H1 (cell line): Measurements from ENCODE around the gene CRTC1. TPM values are rescaled to one million over a fixed set of nuclear protein-coding genes. Genes with fewer than 3 reads are reported as not detected.

Source experiments
- BACH1 ChIP-seq: IDR thresholded peaks from 2 replicates; pipeline ENCODE4 v1.6.1; 2012; ENCODE audit warnings: low read length, improper control_type of control experiment
- EGR1 ChIP-seq: IDR thresholded peaks from 2 replicates; pipeline ENCODE4 v1.6.1; 2011; ENCODE audit warnings: low read depth, low read length, borderline replicate concordance
- EZH2 ChIP-seq: fragments of 200-600 bp; sonication (generic); IDR thresholded peaks from 2 replicates; pipeline ENCODE4 v1.7.1; 2012; ENCODE audit warnings: low read depth, mild to moderate bottlenecking, moderate library complexity, low read length, inconsistent platforms; ENCODE audit not compliant: severe bottlenecking
- JUND ChIP-seq: IDR thresholded peaks from 2 replicates; pipeline ENCODE4 v1.6.1; 2011; ENCODE audit warnings: mild to moderate bottlenecking, improper control_type of control experiment, low read length
- KDM5A ChIP-seq: fragments of 200-600 bp; IDR thresholded peaks from 2 replicates; pipeline ENCODE4 v1.7.1; 2012; ENCODE audit warnings: mild to moderate bottlenecking, low read length, inconsistent platforms, mixed read lengths
- NANOG ChIP-seq: IDR thresholded peaks from 2 replicates; pipeline ENCODE4 v1.6.1; 2011; ENCODE audit warnings: low read length, low read depth, mild to moderate bottlenecking, inconsistent platforms; ENCODE audit not compliant: insufficient read depth, poor library complexity, severe bottlenecking
- RBBP5 ChIP-seq: IDR thresholded peaks from 2 replicates; pipeline ENCODE4 v1.7.1; 2012; ENCODE audit warnings: low read depth, mild to moderate bottlenecking, inconsistent platforms, low read length, moderate library complexity, borderline replicate concordance
- SIX5 ChIP-seq: IDR thresholded peaks from 2 replicates; pipeline ENCODE4 v1.6.1; 2011; ENCODE audit warnings: mild to moderate bottlenecking, low read depth, low read length
- TBP ChIP-seq: IDR thresholded peaks from 2 replicates; pipeline ENCODE4 v1.6.1; 2011; ENCODE audit warnings: low read depth, low read length, improper control_type of control experiment
- ZNF274 ChIP-seq: IDR thresholded peaks from 2 replicates; pipeline ENCODE4 v1.7.0; 2012; ENCODE audit warnings: low read length, borderline replicate concordance; ENCODE audit errors: extremely low read depth
- polyA plus RNA-seq, 7 experiments: library from polyadenylated mRNA; depleted of rRNA in 3 of 7; stranded (reverse) in 5 of 7; unstranded in 2 of 7; fragments of >200 nt in 5 of 7; fragments of 200-250 nt in 2 of 7; gene quantifications; 1 replicate in 5 of 7; 2 replicates in 1 of 7; 4 replicates in 1 of 7; pipeline versions ENCODE4 v1.2.1 to v1.2.3, GENCODE V29; 2011 to 2013; ENCODE audit warnings: missing spikeins in 2 of 7, mixed read lengths in 2 of 7
- total RNA-seq: library from RNA; stranded (reverse); fragmentation: NEBNext Ultra II Directional; extraction: Animal tissue kit (Norgen Biotek cat#: 25700); gene quantifications from 2 replicates; pipeline ENCODE4 v1.2.1, GENCODE V29; 2021
- TF ChIP-seq, protein P1 (sequence below): fragments of 300-600 bp; sonication (generic); IDR thresholded peaks from 2 replicates; pipeline ENCODE4 v1.7.1; 2012; ENCODE audit warnings: low read length, moderate library complexity, mild to moderate bottlenecking, inconsistent platforms; ENCODE audit not compliant: insufficient replicate concordance

Gene CRTC1
- total and polyA plus RNA-seq, 2 of the 8 experiments (the other 6 are each of a cell fraction or from before 2014, with no cell fraction given): 2.9 to 8.5 TPM

- TF ChIP-seq, protein P1, sequence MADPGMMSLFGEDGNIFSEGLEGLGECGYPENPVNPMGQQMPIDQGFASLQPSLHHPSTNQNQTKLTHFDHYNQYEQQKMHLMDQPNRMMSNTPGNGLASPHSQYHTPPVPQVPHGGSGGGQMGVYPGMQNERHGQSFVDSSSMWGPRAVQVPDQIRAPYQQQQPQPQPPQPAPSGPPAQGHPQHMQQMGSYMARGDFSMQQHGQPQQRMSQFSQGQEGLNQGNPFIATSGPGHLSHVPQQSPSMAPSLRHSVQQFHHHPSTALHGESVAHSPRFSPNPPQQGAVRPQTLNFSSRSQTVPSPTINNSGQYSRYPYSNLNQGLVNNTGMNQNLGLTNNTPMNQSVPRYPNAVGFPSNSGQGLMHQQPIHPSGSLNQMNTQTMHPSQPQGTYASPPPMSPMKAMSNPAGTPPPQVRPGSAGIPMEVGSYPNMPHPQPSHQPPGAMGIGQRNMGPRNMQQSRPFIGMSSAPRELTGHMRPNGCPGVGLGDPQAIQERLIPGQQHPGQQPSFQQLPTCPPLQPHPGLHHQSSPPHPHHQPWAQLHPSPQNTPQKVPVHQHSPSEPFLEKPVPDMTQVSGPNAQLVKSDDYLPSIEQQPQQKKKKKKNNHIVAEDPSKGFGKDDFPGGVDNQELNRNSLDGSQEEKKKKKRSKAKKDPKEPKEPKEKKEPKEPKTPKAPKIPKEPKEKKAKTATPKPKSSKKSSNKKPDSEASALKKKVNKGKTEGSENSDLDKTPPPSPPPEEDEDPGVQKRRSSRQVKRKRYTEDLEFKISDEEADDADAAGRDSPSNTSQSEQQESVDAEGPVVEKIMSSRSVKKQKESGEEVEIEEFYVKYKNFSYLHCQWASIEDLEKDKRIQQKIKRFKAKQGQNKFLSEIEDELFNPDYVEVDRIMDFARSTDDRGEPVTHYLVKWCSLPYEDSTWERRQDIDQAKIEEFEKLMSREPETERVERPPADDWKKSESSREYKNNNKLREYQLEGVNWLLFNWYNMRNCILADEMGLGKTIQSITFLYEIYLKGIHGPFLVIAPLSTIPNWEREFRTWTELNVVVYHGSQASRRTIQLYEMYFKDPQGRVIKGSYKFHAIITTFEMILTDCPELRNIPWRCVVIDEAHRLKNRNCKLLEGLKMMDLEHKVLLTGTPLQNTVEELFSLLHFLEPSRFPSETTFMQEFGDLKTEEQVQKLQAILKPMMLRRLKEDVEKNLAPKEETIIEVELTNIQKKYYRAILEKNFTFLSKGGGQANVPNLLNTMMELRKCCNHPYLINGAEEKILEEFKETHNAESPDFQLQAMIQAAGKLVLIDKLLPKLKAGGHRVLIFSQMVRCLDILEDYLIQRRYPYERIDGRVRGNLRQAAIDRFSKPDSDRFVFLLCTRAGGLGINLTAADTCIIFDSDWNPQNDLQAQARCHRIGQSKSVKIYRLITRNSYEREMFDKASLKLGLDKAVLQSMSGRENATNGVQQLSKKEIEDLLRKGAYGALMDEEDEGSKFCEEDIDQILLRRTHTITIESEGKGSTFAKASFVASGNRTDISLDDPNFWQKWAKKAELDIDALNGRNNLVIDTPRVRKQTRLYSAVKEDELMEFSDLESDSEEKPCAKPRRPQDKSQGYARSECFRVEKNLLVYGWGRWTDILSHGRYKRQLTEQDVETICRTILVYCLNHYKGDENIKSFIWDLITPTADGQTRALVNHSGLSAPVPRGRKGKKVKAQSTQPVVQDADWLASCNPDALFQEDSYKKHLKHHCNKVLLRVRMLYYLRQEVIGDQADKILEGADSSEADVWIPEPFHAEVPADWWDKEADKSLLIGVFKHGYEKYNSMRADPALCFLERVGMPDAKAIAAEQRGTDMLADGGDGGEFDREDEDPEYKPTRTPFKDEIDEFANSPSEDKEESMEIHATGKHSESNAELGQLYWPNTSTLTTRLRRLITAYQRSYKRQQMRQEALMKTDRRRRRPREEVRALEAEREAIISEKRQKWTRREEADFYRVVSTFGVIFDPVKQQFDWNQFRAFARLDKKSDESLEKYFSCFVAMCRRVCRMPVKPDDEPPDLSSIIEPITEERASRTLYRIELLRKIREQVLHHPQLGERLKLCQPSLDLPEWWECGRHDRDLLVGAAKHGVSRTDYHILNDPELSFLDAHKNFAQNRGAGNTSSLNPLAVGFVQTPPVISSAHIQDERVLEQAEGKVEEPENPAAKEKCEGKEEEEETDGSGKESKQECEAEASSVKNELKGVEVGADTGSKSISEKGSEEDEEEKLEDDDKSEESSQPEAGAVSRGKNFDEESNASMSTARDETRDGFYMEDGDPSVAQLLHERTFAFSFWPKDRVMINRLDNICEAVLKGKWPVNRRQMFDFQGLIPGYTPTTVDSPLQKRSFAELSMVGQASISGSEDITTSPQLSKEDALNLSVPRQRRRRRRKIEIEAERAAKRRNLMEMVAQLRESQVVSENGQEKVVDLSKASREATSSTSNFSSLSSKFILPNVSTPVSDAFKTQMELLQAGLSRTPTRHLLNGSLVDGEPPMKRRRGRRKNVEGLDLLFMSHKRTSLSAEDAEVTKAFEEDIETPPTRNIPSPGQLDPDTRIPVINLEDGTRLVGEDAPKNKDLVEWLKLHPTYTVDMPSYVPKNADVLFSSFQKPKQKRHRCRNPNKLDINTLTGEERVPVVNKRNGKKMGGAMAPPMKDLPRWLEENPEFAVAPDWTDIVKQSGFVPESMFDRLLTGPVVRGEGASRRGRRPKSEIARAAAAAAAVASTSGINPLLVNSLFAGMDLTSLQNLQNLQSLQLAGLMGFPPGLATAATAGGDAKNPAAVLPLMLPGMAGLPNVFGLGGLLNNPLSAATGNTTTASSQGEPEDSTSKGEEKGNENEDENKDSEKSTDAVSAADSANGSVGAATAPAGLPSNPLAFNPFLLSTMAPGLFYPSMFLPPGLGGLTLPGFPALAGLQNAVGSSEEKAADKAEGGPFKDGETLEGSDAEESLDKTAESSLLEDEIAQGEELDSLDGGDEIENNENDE: no peak
- TF ChIP-seq JUND (no peak), NANOG (no peak), BACH1 (no peak), EZH2 (no peak), TBP (no peak), SIX5 (no peak), KDM5A (no peak), EGR1 (no peak), ZNF274 (no peak), RBBP5 (no peak)
These were observed 26.7 kb downstream of the CRTC1 start (continued) for GRCh38 chr19:18710186-18710585.
